Gastroesophageal sphincter (tissue), 3 donors: ENCODE measurements around the gene PRKAG2.

ENCODE experiments used
- POLR2AphosphoS5 ChIP-seq: sonication (generic); formaldehyde crosslinking; IDR thresholded peaks from one replicate; pipeline ENCODE4 v1.6.1; 2017; ENCODE audit warnings: antibody characterized with exemption
- TF ChIP-seq, protein P1 (sequence below), 4 experiments: fragments of 200-600 bp in 2 of 4; fragments of 450-650 bp in 2 of 4; sonication (generic) in 1 of 4; IDR thresholded peaks; one replicate each; pipeline ENCODE4 v1.5.1; 2017 to 2019; ENCODE audit warnings: antibody characterized with exemption in 4 of 4, mild to moderate bottlenecking in 2 of 4, moderate library complexity in 2 of 4

DNA sequence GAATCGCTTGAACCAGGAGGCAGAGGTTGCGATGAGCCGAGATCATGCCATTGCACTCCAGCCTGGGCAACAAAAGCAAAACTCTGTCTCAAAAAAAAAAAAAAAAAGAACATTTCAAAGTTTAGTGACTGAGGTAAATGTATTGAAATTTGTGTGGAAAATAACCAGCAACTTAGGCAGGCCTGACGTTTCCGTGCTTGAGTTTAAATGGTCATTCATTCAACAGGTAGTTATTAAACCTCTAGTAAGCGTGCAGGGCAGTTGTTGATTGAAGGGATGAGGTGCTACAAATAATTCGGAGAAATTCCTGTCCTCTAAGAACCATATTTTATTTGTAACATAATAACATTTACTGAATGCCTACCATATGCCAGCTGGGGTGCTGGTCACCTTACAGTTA, 135.3 kb downstream of the PRKAG2 start:
- TF ChIP-seq, protein P1, sequence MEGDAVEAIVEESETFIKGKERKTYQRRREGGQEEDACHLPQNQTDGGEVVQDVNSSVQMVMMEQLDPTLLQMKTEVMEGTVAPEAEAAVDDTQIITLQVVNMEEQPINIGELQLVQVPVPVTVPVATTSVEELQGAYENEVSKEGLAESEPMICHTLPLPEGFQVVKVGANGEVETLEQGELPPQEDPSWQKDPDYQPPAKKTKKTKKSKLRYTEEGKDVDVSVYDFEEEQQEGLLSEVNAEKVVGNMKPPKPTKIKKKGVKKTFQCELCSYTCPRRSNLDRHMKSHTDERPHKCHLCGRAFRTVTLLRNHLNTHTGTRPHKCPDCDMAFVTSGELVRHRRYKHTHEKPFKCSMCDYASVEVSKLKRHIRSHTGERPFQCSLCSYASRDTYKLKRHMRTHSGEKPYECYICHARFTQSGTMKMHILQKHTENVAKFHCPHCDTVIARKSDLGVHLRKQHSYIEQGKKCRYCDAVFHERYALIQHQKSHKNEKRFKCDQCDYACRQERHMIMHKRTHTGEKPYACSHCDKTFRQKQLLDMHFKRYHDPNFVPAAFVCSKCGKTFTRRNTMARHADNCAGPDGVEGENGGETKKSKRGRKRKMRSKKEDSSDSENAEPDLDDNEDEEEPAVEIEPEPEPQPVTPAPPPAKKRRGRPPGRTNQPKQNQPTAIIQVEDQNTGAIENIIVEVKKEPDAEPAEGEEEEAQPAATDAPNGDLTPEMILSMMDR (IDR thresholded peaks at IDR 0.05), result no peak
- TF ChIP-seq POLR2AphosphoS5, result no peak
